Measurements from ENCODE around the gene MYOM1.

Gene MYOM1

GRCh38 chr18:3219631-3220335 is at the start of gene MYOM1:
Gene MYOM1 (minus strand): TSS chr18:3219968. CDS start chr18:3215223, 4,745 bp downstream.
- DNase-seq (ENCODE audit: extremely low spot score): no peak
- ChIA-PET POLR2A (no interaction called here), CTCF (no interaction called here)
- TF ChIP-seq LEF1 (IDR thresholded peaks at IDR 0.05; ENCODE audit: borderline replicate concordance) (no peak), NFRKB (IDR thresholded peaks at IDR 0.05) (no peak), TARDBP (IDR thresholded peaks at IDR 0.05) (no peak), SUZ12 (IDR thresholded peaks at IDR 0.05) (no peak), PKNOX1 (IDR thresholded peaks at IDR 0.05) (no peak), HDGF (IDR thresholded peaks at IDR 0.05; ENCODE audit: borderline replicate concordance) (no peak)

GRCh38 chr18:3269241-3269913 is 49.6 kb upstream of the MYOM1 start:
- CTCF ChIA-PET: no interaction called here
- no peak for DNase-seq (ENCODE audit: extremely low spot score)
- POLR2A ChIA-PET: no interaction called here
- TF ChIP-seq FOXK2 (IDR thresholded peaks at IDR 0.05): no peak
- no peak for TF ChIP-seq PKNOX1 (IDR thresholded peaks at IDR 0.05)
- no peak for TF ChIP-seq HDGF (IDR thresholded peaks at IDR 0.05; ENCODE audit: borderline replicate concordance)
- no peak for TF ChIP-seq ELF4 (IDR thresholded peaks at IDR 0.05)
- TF ChIP-seq CTBP1 (IDR thresholded peaks at IDR 0.05; ENCODE audit: borderline replicate concordance): no peak
- no peak for TF ChIP-seq TARDBP (IDR thresholded peaks at IDR 0.05)
- TF ChIP-seq ARNT (IDR thresholded peaks at IDR 0.05): no peak
- no peak for TF ChIP-seq SUZ12 (IDR thresholded peaks at IDR 0.05)
- no peak for TF ChIP-seq FOXM1 (IDR thresholded peaks at IDR 0.05; ENCODE audit: borderline replicate concordance)
- no peak for TF ChIP-seq LEF1 (IDR thresholded peaks at IDR 0.05; ENCODE audit: borderline replicate concordance)
- TF ChIP-seq ZNF384 (IDR thresholded peaks at IDR 0.05): no peak
- TF ChIP-seq L3MBTL2 (conservative IDR thresholded peaks at IDR 0.05): no peak
- no peak for TF ChIP-seq BHLHE40 (IDR thresholded peaks at IDR 0.05; ENCODE audit: borderline replicate concordance)
- no peak for TF ChIP-seq NFRKB (IDR thresholded peaks at IDR 0.05)
- no peak for TF ChIP-seq SP1 (IDR thresholded peaks at IDR 0.05)
- TF ChIP-seq FOXA1 (IDR thresholded peaks at IDR 0.05): no peak

GRCh38 chr18:3268306-3268705 is 48.5 kb upstream of the MYOM1 start:
- DNase-seq (ENCODE audit: extremely low spot score): no peak
- ChIA-PET POLR2A (no interaction called here), CTCF (no interaction called here)
- TF ChIP-seq PKNOX1 (IDR thresholded peaks at IDR 0.05) (no peak), FOXM1 (IDR thresholded peaks at IDR 0.05; ENCODE audit: borderline replicate concordance) (no peak)

- CTCF ChIA-PET: no interaction called here
- TF ChIP-seq CTBP1 (IDR thresholded peaks at IDR 0.05; ENCODE audit: borderline replicate concordance): no peak
- no peak for TF ChIP-seq TARDBP (IDR thresholded peaks at IDR 0.05)
- TF ChIP-seq SUZ12 (IDR thresholded peaks at IDR 0.05): no peak
- no peak for TF ChIP-seq ARNT (IDR thresholded peaks at IDR 0.05)
- no peak for TF ChIP-seq FOXK2 (IDR thresholded peaks at IDR 0.05)
- TF ChIP-seq NFRKB (IDR thresholded peaks at IDR 0.05): no peak
- TF ChIP-seq FOXM1 (IDR thresholded peaks at IDR 0.05; ENCODE audit: borderline replicate concordance): no peak
- no peak for TF ChIP-seq PKNOX1 (IDR thresholded peaks at IDR 0.05)
- TF ChIP-seq FOXA1 (IDR thresholded peaks at IDR 0.05): no peak
- TF ChIP-seq SP1 (IDR thresholded peaks at IDR 0.05): no peak
- TF ChIP-seq LEF1 (IDR thresholded peaks at IDR 0.05; ENCODE audit: borderline replicate concordance): no peak
- no peak for TF ChIP-seq ZNF384 (IDR thresholded peaks at IDR 0.05)
- TF ChIP-seq L3MBTL2 (conservative IDR thresholded peaks at IDR 0.05): no peak
- no peak for TF ChIP-seq HDGF (IDR thresholded peaks at IDR 0.05; ENCODE audit: borderline replicate concordance)
- no peak for TF ChIP-seq ELF4 (IDR thresholded peaks at IDR 0.05)
- TF ChIP-seq BHLHE40 (IDR thresholded peaks at IDR 0.05; ENCODE audit: borderline replicate concordance): no peak
- POLR2A ChIA-PET: no interaction called here
- no peak for DNase-seq (ENCODE audit: extremely low spot score)
Measured at GRCh38 chr18:3266062-3266608, 46.4 kb upstream of the MYOM1 start.

GRCh38 chr18:3265564-3266033 is 45.8 kb upstream of the MYOM1 start:
- no peak for TF ChIP-seq SUZ12 (IDR thresholded peaks at IDR 0.05)
- TF ChIP-seq PKNOX1 (IDR thresholded peaks at IDR 0.05): peak; percentile 30; the same call in 1 of the 2 replicates
- TF ChIP-seq ZNF384 (IDR thresholded peaks at IDR 0.05): no peak
- ChIA-PET CTCF (no interaction called here), POLR2A (no interaction called here)
- DNase-seq (ENCODE audit: extremely low spot score): no peak
